HFF-Myc (cell line): ENCODE data around the gene TMEM135.

Source experiments
- DNase-seq: peaks from one replicate; pipeline ENCODE4 v3.0.0-alpha.2; 2011; ENCODE audit warnings: low read depth; ENCODE audit errors: extremely low read depth
- H3K4me3 ChIP-seq: replicated peaks from 2 replicates; pipeline ENCODE4 v1.5.1; 2011; ENCODE audit warnings: low read depth, mild to moderate bottlenecking, control low read depth, low read length
- TF ChIP-seq, protein P1 (sequence below): IDR thresholded peaks from 2 replicates; pipeline ENCODE4 v1.5.1; 2012; ENCODE audit warnings: mild to moderate bottlenecking, low read depth, low read length, control low read depth; ENCODE audit errors: missing control alignments

TMEM135 gene

DNA sequence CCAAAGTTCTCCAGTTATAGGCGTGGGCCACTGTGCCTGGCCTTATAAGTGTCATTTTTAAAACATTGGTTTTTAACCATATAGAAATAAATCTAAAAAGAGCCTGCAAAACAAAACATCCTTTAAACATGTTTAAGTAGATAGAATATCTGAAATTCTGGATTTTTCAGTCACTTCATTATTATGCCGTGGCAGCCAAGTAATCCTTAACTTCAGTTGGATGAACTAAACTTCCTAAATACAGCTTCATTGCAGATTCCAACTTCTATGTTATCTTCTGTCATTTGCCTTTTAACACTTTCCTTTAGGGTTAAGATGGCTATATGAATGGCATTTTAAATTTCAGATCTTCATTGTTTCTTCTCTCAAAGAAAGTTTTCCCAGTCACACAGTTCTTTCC lies 291.4 kb downstream of the TMEM135 start:
- no peak for DNase-seq
- no peak overlapping the region for H3K4me3 ChIP-seq
- TF ChIP-seq, protein P1, sequence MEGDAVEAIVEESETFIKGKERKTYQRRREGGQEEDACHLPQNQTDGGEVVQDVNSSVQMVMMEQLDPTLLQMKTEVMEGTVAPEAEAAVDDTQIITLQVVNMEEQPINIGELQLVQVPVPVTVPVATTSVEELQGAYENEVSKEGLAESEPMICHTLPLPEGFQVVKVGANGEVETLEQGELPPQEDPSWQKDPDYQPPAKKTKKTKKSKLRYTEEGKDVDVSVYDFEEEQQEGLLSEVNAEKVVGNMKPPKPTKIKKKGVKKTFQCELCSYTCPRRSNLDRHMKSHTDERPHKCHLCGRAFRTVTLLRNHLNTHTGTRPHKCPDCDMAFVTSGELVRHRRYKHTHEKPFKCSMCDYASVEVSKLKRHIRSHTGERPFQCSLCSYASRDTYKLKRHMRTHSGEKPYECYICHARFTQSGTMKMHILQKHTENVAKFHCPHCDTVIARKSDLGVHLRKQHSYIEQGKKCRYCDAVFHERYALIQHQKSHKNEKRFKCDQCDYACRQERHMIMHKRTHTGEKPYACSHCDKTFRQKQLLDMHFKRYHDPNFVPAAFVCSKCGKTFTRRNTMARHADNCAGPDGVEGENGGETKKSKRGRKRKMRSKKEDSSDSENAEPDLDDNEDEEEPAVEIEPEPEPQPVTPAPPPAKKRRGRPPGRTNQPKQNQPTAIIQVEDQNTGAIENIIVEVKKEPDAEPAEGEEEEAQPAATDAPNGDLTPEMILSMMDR, result no peak

DNA sequence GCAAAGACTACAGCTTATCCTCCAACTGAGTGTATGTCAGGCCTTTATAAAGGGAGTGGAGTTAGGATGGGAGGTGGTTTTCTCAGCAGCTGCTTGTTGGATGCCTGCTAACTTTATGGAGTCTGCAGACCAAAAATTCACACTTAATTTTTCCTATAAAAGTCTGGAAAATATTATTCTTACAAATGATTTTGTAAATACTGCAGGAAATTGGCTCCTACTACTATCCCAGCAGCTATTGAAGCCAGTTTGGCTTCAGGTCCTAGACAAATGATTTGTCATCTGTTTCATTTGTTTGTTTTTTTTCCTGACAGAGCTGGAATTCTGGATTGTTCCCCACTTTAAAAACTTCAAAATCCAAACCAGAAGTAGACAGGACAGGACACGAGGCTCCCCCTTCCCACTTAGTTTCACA lies 292.5 kb downstream of the TMEM135 start:
- H3K4me3 ChIP-seq, result no peak overlapping the region
- TF ChIP-seq, protein P1, result no peak
- no peak for DNase-seq

DNA sequence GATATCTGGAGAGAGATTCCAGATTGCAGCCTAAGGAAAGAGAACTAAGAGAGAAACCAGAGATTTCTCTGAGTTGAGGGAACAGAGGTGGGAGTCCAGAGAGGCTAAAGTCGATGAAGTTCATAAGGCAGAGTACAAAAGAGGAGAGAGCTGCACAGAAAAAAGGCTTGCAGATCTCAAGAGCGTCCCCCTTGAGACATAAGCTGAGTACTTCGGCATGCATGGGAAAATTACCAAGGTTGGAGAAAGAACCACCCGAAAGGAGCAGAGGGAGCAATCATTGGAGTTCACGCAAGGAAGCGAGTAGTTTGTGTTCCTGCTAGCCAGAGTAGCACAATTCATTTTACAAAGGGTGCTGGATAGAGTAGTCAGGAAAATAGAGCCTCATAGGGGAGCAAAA lies 293.5 kb downstream of the TMEM135 start:
- no peak for DNase-seq
- no peak overlapping the region for H3K4me3 ChIP-seq
- TF ChIP-seq, protein P1, result no peak

DNA sequence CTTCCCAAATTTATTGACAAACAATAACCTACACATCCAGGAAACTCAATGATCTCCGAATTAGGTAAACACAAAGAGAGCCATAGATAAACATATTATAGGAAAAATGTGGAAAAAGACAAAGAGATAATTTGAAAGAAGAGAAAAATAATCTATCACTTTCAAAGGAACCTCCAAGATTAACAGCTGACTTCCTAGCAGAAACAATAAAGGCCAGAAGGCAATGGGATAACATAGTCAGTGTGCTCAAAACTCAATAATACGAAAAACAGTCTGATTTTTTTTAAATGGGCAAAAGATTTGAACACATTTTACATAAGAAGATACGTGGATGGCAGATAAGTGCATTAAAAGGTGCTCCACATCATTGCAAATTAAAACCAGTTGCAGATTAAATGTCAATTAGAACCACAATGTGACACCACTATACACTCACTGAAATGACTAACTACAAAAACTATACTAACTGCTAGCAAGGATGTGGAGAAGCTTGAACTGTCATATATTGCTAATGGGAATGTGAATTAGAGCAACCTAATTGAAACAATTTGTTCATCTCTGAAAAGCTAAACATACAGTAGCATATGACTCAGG lies 300.4 kb downstream of the TMEM135 start:
- no peak overlapping the region for H3K4me3 ChIP-seq
- no peak for DNase-seq
- TF ChIP-seq, protein P1, result no peak

DNA sequence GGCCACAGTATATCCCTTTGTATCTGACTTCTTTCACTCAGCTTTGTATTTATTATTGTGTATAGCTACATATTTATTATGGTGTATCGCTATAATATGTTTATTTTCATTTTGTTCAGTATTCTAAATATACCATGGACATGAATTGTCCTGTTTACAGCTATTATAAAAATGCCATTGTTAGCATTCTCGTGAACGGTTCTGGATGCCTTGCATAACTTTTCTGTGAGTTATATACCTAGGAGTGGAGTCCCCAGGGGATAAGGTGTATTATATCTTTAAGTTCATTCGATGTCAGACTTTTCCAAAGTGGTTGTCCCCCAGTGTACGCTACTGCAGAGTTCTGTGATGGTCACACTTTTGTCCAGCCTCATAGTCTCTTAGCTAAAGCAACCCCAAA lies 301.7 kb downstream of the TMEM135 start:
- no peak for DNase-seq
- TF ChIP-seq, protein P1, result no peak

DNA sequence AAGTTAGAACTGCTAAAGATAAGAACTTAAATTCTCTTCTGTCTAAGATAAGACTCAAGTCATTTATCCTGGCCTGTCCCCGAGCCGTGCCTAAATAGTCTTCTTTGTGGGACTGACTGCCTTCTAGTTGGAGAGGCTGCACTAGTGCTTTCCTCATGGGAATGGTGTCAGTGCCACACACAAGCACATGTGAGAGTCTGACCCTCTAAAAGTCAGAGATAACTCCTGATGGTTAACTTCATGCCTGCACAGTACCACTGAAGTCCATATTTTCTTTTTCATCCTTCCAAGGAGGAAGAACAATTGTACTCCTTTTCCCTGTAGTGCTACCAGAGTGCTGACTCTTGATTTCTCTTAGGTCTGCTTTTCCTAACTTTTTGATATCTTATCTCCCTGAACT lies 309.7 kb downstream of the TMEM135 start:
- no peak overlapping the region for H3K4me3 ChIP-seq
- TF ChIP-seq, protein P1, result no peak
- no peak for DNase-seq

More for the DNA sequence above, 301.7 kb downstream of the TMEM135 start:
- no peak overlapping the region for H3K4me3 ChIP-seq

DNA sequence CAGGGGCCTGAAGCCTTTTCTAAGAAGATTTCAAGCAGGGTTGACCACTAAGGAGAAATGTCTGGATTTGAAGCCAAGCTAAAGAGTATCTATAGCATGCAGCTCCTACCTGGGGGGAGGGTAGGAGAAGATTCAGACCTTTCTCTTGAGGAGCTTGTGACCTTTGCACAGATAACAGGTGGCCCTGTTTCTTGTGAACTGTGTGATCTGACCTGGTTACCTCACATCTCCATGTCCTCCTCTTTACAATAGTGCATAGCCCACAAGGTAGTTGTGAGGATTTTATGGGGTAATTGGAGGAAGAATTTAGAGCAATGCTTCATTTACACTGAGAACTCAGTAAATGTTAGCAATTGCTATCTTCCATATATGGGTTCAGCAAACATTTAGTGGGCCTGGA lies 310.1 kb downstream of the TMEM135 start:
- no peak overlapping the region for H3K4me3 ChIP-seq
- DNase-seq, result no peak
- TF ChIP-seq, protein P1, result no peak
